Keratinocyte (primary cell): Measurements from ENCODE around the gene RAB11FIP5. TPM values are rescaled to one million over a fixed set of nuclear protein-coding genes. Genes with fewer than 3 reads are reported as not detected.
A peak's percentile ranks its signal among the peaks of the same experiment; 100 is the strongest.

Source experiments
- DNase-seq: peaks from one replicate; pipeline ENCODE4 v3.0.0-alpha.2; 2011; ENCODE audit warnings: low read depth, missing footprints, low spot score
- FAIRE-seq: peaks from 2 replicates; lab custom pipeline; 2011; peaks lifted over from hg19 to GRCh38; lab: Jason Lieb, UNC
- H2AFZ ChIP-seq: 2 replicates; pipeline ENCODE4 v1.6.0; 2012; ENCODE audit warnings: low read length, control low read depth, inconsistent platforms; ENCODE audit not compliant: control insufficient read depth
- H3K27ac ChIP-seq: 2 replicates; pipeline ENCODE4 v1.5.1; 2011; ENCODE audit warnings: low read length; ENCODE audit not compliant: control insufficient read depth, insufficient read depth
- H3K27me3 ChIP-seq: 3 replicates; pipeline ENCODE4 v1.6.0; 2011; ENCODE audit warnings: low read length; ENCODE audit not compliant: control insufficient read depth, insufficient read depth; ENCODE audit errors: extremely low read depth
- H3K36me3 ChIP-seq, 2 experiments: 2 replicates in 1 of 2; 3 replicates in 1 of 2; pipeline ENCODE4 v1.5.1; 2011; ENCODE audit warnings: low read length in 2 of 2, mild to moderate bottlenecking in 1 of 2; ENCODE audit not compliant: control insufficient read depth in 2 of 2, insufficient read depth in 2 of 2; ENCODE audit errors: extremely low read depth in 1 of 2
- H3K4me1 ChIP-seq: 3 replicates; pipeline ENCODE4 v1.5.1; 2011; ENCODE audit warnings: low read length; ENCODE audit not compliant: control insufficient read depth, insufficient read depth; ENCODE audit errors: extremely low read depth
- H3K4me2 ChIP-seq: 3 replicates; pipeline ENCODE4 v1.6.0; 2011; ENCODE audit warnings: low read depth, low read length; ENCODE audit not compliant: control insufficient read depth, insufficient read depth; ENCODE audit errors: extremely low read depth
- H3K4me3 ChIP-seq, 3 experiments: fragments of 200-600 bp in 1 of 3; sonication (generic) in 1 of 3; 2 replicates in 2 of 3; 3 replicates in 1 of 3; pipeline ENCODE4 v1.5.1; 2011 to 2016; ENCODE audit warnings: low read length in 3 of 3, mild to moderate bottlenecking in 3 of 3, control low read depth in 2 of 3, inconsistent platforms in 1 of 3, low read depth in 1 of 3, mixed read lengths in 1 of 3, mixed run types in 1 of 3, moderate library complexity in 1 of 3; ENCODE audit not compliant: control insufficient read depth in 2 of 3, insufficient read depth in 2 of 3; ENCODE audit errors: extremely low read depth in 1 of 3
- H3K79me2 ChIP-seq: 2 replicates; pipeline ENCODE4 v1.6.0; 2012; ENCODE audit warnings: low read length; ENCODE audit not compliant: control insufficient read depth, insufficient read depth
- H3K9ac ChIP-seq: 3 replicates; pipeline ENCODE4 v1.6.0; 2011; ENCODE audit warnings: low read length; ENCODE audit not compliant: control insufficient read depth, insufficient read depth; ENCODE audit errors: extremely low read depth
- H3K9me1 ChIP-seq: 3 replicates; pipeline ENCODE4 v1.6.0; 2011; ENCODE audit warnings: low read length; ENCODE audit not compliant: control insufficient read depth, insufficient read depth; ENCODE audit errors: extremely low read depth
- H3K9me3 ChIP-seq: 2 replicates; pipeline ENCODE4 v1.5.1; 2012; ENCODE audit warnings: low read depth, low read length; ENCODE audit not compliant: control insufficient read depth
- H4K20me1 ChIP-seq: 3 replicates; pipeline ENCODE4 v1.6.0; 2011; ENCODE audit warnings: low read length; ENCODE audit not compliant: control insufficient read depth, insufficient read depth; ENCODE audit errors: extremely low read depth
- EZH2 ChIP-seq: IDR thresholded peaks from one replicate; pipeline ENCODE4 v1.6.1; 2012; ENCODE audit warnings: inconsistent platforms, mild to moderate bottlenecking, low read length, moderate library complexity
- dilution Hi-C: fragments of 300-500 bp; cut with MboI; formaldehyde crosslinking; loops from one replicate; pipeline ENCODE4 v1.7.0; 2020; ENCODE audit warnings: low sequenced_read_pairs; ENCODE audit not compliant: extremely low pct_ligation_motif_present
- polyA plus RNA-seq, 5 experiments: library from polyadenylated mRNA; depleted of rRNA in 3 of 5; stranded (reverse) in 3 of 5; stranded (forward) in 1 of 5; unstranded in 1 of 5; fragments of >200 nt; gene quantifications; 1 replicate in 1 of 5; 2 replicates in 3 of 5; 3 replicates in 1 of 5; pipeline versions ENCODE4 v1.2.1 to v1.2.3, GENCODE V29; 2011 to 2012; ENCODE audit warnings: missing spikeins in 2 of 5, low read depth in 1 of 5, low replicate concordance in 1 of 5
- TF ChIP-seq, protein P1 (sequence below), 3 experiments: IDR thresholded peaks in 1 of 3; conservative IDR thresholded peaks in 1 of 3; optimal IDR thresholded peaks in 1 of 3; 2 replicates in 2 of 3; 3 replicates in 1 of 3; pipeline versions ENCODE3 to v1.5.1; 2011; ENCODE audit warnings: low read length in 3 of 3, mild to moderate bottlenecking in 3 of 3, moderate library complexity in 2 of 3, control low read depth in 1 of 3, inconsistent platforms in 1 of 3; ENCODE audit not compliant: insufficient read depth in 2 of 3; ENCODE audit errors: extremely low read depth in 1 of 3

Gene RAB11FIP5
- polyA plus RNA-seq, 1 donor (not counting 4 experiments of a cell fraction or from before 2014, with no cell fraction given): 40.1 TPM

DNA sequence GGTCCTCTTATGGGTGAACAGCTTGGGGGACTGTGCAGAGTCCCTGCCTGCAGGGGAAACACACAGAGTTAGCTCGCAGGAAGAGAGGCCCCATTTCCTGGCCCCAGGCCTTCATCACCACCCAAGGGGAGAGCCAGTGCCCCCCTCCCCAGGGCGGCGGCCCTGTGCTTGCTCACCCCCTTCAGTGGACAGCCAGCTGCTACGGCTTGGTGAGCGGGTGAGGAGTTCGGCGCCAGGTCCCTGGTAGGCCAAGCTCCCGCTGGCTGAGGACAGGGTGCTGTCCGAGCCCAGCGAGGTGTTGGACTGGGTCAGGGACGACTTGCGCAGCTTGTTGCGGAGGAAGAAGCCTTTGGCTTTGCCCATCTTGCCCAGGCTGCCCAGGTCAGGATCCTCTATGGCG is 24.0 kb downstream of the RAB11FIP5 start:
- no peak overlapping the region for H2AFZ ChIP-seq
- H3K4me3 ChIP-seq: no peak overlapping the region
- peaks cover 32% of the 10 kb centered on the region for H3K4me1 ChIP-seq
- DNase-seq: no peak
- dilution Hi-C loops: no loop called here
- no peaks in the 10 kb centered on the region for H3K9me3 ChIP-seq
- peaks cover 14% of the 10 kb centered on the region for H3K9me1 ChIP-seq
- peaks cover 21% of the 10 kb centered on the region for H4K20me1 ChIP-seq
- H3K27me3 ChIP-seq: no peaks in the 10 kb centered on the region
- FAIRE-seq: no peak
- H3K27ac ChIP-seq: peak overlapping the region; percentile 93
- peaks cover 89% of the 10 kb centered on the region for H3K79me2 ChIP-seq
- no peak for TF ChIP-seq EZH2
- TF ChIP-seq, protein P1, sequence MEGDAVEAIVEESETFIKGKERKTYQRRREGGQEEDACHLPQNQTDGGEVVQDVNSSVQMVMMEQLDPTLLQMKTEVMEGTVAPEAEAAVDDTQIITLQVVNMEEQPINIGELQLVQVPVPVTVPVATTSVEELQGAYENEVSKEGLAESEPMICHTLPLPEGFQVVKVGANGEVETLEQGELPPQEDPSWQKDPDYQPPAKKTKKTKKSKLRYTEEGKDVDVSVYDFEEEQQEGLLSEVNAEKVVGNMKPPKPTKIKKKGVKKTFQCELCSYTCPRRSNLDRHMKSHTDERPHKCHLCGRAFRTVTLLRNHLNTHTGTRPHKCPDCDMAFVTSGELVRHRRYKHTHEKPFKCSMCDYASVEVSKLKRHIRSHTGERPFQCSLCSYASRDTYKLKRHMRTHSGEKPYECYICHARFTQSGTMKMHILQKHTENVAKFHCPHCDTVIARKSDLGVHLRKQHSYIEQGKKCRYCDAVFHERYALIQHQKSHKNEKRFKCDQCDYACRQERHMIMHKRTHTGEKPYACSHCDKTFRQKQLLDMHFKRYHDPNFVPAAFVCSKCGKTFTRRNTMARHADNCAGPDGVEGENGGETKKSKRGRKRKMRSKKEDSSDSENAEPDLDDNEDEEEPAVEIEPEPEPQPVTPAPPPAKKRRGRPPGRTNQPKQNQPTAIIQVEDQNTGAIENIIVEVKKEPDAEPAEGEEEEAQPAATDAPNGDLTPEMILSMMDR (optimal IDR thresholded peaks at IDR 0.05 in 1 of 3, IDR thresholded peaks at IDR 0.05 in 1 of 3, conservative IDR thresholded peaks at IDR 0.05 in 1 of 3; ENCODE audit: extremely low read depth in 1 of 3, insufficient read depth in 2 of 3, low read length in 3 of 3): no peak
- no peak overlapping the region for H3K4me2 ChIP-seq
- peaks cover 23 to 31% of the 10 kb centered on the region in 2 experiments for H3K36me3 ChIP-seq
- peak overlapping the region; percentile 75 for H3K9ac ChIP-seq

GRCh38 chr2:73088211-73088610 is 24.5 kb downstream of the RAB11FIP5 start:
- FAIRE-seq (no peak), DNase-seq (no peak)
- H3K36me3 ChIP-seq: peaks cover 23 to 33% of the 10 kb centered on the region in 2 experiments
- peaks cover 14% of the 10 kb centered on the region for H3K9me1 ChIP-seq
- H3K79me2 ChIP-seq: peaks cover 89% of the 10 kb centered on the region
- H2AFZ ChIP-seq: no peak overlapping the region
- peaks cover 32% of the 10 kb centered on the region for H3K4me1 ChIP-seq
- H3K27me3 ChIP-seq: no peaks in the 10 kb centered on the region
- H3K4me3 ChIP-seq: no peak overlapping the region
- H3K4me2 ChIP-seq: no peak overlapping the region
- dilution Hi-C loops: no loop called here
- no peak overlapping the region for H3K9ac ChIP-seq
- TF ChIP-seq, protein P1 (optimal IDR thresholded peaks at IDR 0.05 in 1 of 3, IDR thresholded peaks at IDR 0.05 in 1 of 3, conservative IDR thresholded peaks at IDR 0.05 in 1 of 3; ENCODE audit: extremely low read depth in 1 of 3, insufficient read depth in 2 of 3, low read length in 3 of 3): no peak
- TF ChIP-seq EZH2: no peak
- H3K9me3 ChIP-seq: no peaks in the 10 kb centered on the region
- H4K20me1 ChIP-seq: peaks cover 21% of the 10 kb centered on the region
- peak overlapping the region; percentile 93 for H3K27ac ChIP-seq
